Vagina (tissue), 2 donors: ENCODE measurements around the gene FAM181A.

ENCODE experiments used
- POLR2A ChIP-seq, 2 donors: fragments of 450-650 bp; IDR thresholded peaks; one replicate each; pipeline ENCODE4 v1.6.1; 2017; ENCODE audit warnings: antibody characterized with exemption in 2 of 2, mild to moderate bottlenecking in 2 of 2, moderate library complexity in 2 of 2
- POLR2AphosphoS5 ChIP-seq, 2 donors: sonication (generic); formaldehyde crosslinking; IDR thresholded peaks; one replicate each; pipeline ENCODE4 v1.9.0; 2017; ENCODE audit warnings: antibody characterized with exemption in 2 of 2, mild to moderate bottlenecking in 2 of 2, low read depth in 1 of 2; ENCODE audit not compliant: insufficient read depth in 1 of 2
- TF ChIP-seq, protein P1 (sequence below), 3 experiments: fragments of 450-650 bp in 2 of 3; fragments of 200-600 bp in 1 of 3; sonication (generic) in 1 of 3; IDR thresholded peaks; one replicate each; pipeline ENCODE4 v1.5.1; 2017 to 2019; ENCODE audit warnings: antibody characterized with exemption in 3 of 3, mild to moderate bottlenecking in 2 of 3, moderate library complexity in 2 of 3

DNA sequence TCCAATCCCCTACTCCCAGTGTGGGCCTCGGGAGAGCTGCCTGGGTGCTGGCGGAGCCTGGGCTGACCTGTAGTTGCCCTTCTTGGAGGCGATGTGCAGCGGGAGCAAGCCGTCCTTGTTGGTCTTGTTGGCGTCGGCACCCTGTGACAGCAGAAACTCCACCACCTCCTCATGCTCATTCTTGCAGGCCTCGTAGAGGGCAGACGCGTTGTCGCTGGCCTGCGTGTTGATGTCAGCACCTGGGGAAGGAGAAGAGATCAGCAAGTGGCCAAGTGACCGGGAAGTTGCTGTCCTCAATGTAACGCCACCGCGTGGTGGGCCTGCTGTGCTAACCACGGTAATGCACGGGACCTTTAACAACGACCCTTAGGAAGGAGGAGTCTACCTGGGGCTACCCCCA is 20.1 kb downstream of the FAM181A start:
- TF ChIP-seq POLR2A (IDR thresholded peaks at IDR 0.05) (no peak), POLR2AphosphoS5 (IDR thresholded peaks at IDR 0.05; ENCODE audit: insufficient read depth in 1 of 2, low read depth in 1 of 2) (no peak)
- TF ChIP-seq, protein P1, sequence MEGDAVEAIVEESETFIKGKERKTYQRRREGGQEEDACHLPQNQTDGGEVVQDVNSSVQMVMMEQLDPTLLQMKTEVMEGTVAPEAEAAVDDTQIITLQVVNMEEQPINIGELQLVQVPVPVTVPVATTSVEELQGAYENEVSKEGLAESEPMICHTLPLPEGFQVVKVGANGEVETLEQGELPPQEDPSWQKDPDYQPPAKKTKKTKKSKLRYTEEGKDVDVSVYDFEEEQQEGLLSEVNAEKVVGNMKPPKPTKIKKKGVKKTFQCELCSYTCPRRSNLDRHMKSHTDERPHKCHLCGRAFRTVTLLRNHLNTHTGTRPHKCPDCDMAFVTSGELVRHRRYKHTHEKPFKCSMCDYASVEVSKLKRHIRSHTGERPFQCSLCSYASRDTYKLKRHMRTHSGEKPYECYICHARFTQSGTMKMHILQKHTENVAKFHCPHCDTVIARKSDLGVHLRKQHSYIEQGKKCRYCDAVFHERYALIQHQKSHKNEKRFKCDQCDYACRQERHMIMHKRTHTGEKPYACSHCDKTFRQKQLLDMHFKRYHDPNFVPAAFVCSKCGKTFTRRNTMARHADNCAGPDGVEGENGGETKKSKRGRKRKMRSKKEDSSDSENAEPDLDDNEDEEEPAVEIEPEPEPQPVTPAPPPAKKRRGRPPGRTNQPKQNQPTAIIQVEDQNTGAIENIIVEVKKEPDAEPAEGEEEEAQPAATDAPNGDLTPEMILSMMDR (IDR thresholded peaks at IDR 0.05) = no peak
